HG03439 (cell line): ENCODE measurements around the gene SPRR4.
"Not testable (repeated sequence)": the region's sequence is repeated elsewhere in the genome, so short reads cannot be mapped to it uniquely, and the experiment has no call there.

Experiments
- ATAC-seq: cut with Tn5 transposase; IDR thresholded peaks from one replicate; pipeline ENCODE4 v1.9.1; 2021; ENCODE audit warnings: mild to moderate bottlenecking, moderate library complexity; ENCODE audit not compliant: unreplicated experiment

Gene SPRR4

DNA sequence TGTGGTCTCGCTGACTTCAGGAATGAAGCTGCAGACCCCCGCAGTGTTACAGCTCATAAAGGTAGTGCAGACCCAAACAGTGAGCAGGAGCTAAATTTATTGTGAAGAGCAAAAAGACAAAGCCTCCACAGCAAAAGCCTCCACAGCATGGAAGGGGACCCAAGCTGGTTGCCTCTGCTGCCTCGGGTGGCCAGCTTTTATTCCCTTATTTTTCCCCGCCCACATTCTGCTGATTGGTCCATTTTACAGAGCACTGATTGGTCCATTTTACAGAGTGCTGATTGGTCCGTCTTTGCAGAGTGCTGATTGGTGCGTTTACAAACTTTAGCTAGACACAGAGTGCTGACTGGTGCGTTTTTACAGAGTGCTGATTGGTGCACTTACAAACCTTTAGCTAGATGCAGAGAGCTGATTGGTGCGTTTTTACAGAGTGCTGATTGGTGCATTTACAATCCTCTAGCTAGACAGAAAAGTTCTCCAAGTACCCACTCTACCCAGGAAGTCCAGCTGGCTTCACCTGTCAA is 40.8 kb downstream of the SPRR4 start:
- ATAC-seq, result not testable (repeated sequence)

DNA sequence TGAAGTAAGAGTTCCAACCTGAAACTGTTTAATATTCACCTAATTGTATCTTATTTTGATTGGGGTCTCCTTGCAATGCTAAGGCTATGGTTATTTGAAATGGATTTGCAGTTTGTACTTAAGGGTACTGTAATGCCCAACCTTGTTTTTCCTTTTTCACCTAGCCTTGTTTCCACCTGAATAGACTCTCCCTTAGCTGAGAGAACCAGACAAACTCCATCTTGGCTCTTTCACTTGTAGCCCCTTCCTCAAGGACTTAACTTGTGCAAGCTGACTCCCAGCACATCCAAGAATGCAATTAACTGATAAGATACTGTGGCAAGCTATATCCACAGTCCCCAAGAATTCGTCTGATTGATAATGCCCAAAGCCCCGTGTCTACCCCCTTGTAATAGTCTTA is 51.4 kb downstream of the SPRR4 start:
- ATAC-seq, result not testable (repeated sequence)
